Choroid plexus epithelial cell (primary cell): ENCODE measurements around the gene ACSL3.

Experiments used
- DNase-seq: peaks from one replicate; pipeline ENCODE4 v3.0.0-alpha.2; 2010; ENCODE audit warnings: low read depth
- H3K4me3 ChIP-seq: 2 replicates; pipeline ENCODE4 v1.5.1; 2011; ENCODE audit warnings: low read depth, mild to moderate bottlenecking, control low read depth, low read length, moderate library complexity
- CTCF ChIP-seq: conservative IDR thresholded peaks from 2 replicates; pipeline ENCODE4 v1.5.1; 2011; ENCODE audit warnings: low read depth, mild to moderate bottlenecking, control low read depth, inconsistent platforms, low read length, moderate library complexity

The ACSL3 gene

GRCh38 chr2:222973733-222974132 is 112.9 kb downstream of the ACSL3 start:
- no peak overlapping the region for H3K4me3 ChIP-seq
- TF ChIP-seq CTCF: no peak
- no peak for DNase-seq

- no peak for TF ChIP-seq CTCF
- H3K4me3 ChIP-seq: no peak overlapping the region
- DNase-seq: no peak
These were observed 115.8 kb downstream of the ACSL3 start for GRCh38 chr2:222976521-222977061.

GRCh38 chr2:222977121-222977520 is 116.3 kb downstream of the ACSL3 start:
- H3K4me3 ChIP-seq: no peak overlapping the region
- TF ChIP-seq CTCF: no peak
- DNase-seq: no peak

GRCh38 chr2:222978850-222979249 is 118.0 kb downstream of the ACSL3 start:
- no peak for DNase-seq
- no peak overlapping the region for H3K4me3 ChIP-seq
- TF ChIP-seq CTCF: no peak

GRCh38 chr2:222979484-222979883 is 118.6 kb downstream of the ACSL3 start:
- no peak for TF ChIP-seq CTCF
- no peak overlapping the region for H3K4me3 ChIP-seq
- DNase-seq: no peak

GRCh38 chr2:222982010-222982908 is 121.4 kb downstream of the ACSL3 start:
- DNase-seq: peak; percentile 93
- peak; percentile 81 for TF ChIP-seq CTCF
- H3K4me3 ChIP-seq: no peak overlapping the region

- no peak for TF ChIP-seq CTCF
These were observed 122.1 kb downstream of the ACSL3 start for GRCh38 chr2:222982909-222983265.

More at GRCh38 chr2:222982909-222983265, 122.1 kb downstream of the ACSL3 start:
- no peak for DNase-seq
- no peak overlapping the region for H3K4me3 ChIP-seq
